ENCODE results near the gene ASB2. TPM values are rescaled to one million over a fixed set of nuclear protein-coding genes. Genes with fewer than 3 reads are reported as not detected.
A peak's percentile ranks its signal among the peaks of the same experiment; 100 is the strongest.

Gene ASB2
- total and polyA plus RNA-seq, 2 of the 4 experiments (the other 2 are of a cell fraction) = 0.54 to 0.77 TPM

DNA sequence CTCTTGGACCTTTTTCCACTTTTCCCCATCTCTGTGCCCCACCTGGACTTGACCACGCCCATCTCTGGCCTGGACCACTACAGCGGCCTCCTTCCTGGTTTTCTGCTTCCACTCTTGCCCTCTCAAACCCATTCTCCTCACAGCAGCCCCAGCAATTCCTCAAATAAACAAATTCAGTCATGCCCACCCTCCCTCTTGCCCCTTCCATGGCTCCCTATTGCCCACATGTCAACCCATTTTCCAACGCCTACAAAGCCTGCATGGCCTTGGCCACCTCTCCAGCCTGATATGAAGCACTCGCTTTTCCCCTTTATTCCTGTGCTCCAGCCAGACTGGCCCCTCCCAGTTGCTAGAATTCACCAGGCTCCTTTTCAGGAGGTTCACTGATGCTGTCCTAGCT, 43.9 kb upstream of the ASB2 start:
- Histone ChIP-seq H4K8ac (ENCODE audit: low read depth in 2 of 2, low read length in 2 of 2) (no peak overlapping the region), H2AK9ac (replicated peaks; ENCODE audit: low read depth, low read length, poor library complexity) (no peak overlapping the region), H3K27ac (ENCODE audit: insufficient read depth, low read length) (no peak overlapping the region), H4K20me1 (ENCODE audit: insufficient read depth, low read length) (no peaks in the 10 kb centered on the region), H3K4me1 (ENCODE audit: control insufficient read depth, insufficient read depth, low read length) (no peaks in the 10 kb centered on the region), H3K9me3 (ENCODE audit: control insufficient read depth, insufficient read depth, low read length) (no peaks in the 10 kb centered on the region), H2BK15ac (ENCODE audit: low read depth, low read length) (no peak overlapping the region), H3K23ac (ENCODE audit: low read depth, low read length) (no peak overlapping the region), H2BK20ac (ENCODE audit: low read depth, low read length) (no peak overlapping the region), H3K18ac (ENCODE audit: low read depth, low read length) (no peak overlapping the region), H4K91ac (ENCODE audit: insufficient read depth, low read depth, low read length) (no peak overlapping the region), H2AFZ (replicated peaks; ENCODE audit: low read length, poor library complexity) (peak overlapping the region; percentile 1), H3K27me3 (ENCODE audit: control insufficient read depth, insufficient read depth, low read length) (peaks cover 25% of the 10 kb centered on the region), H3K4me2 (ENCODE audit: low read depth, low read length) (no peak overlapping the region), H3K4ac (ENCODE audit: low read depth, low read length) (no peak overlapping the region), H2BK120ac (ENCODE audit: low read depth, low read length) (no peak overlapping the region), H3K4me3 (ENCODE audit: insufficient read depth, low read depth, low read length) (no peak overlapping the region), H2AK5ac (ENCODE audit: low read depth, low read length) (no peak overlapping the region), H3K9me1 (ENCODE audit: insufficient read depth, low read length) (no peaks in the 10 kb centered on the region), H4K5ac (ENCODE audit: low read depth, low read length) (no peak overlapping the region), H3K79me1 (ENCODE audit: low read depth in 1 of 2, low read length in 2 of 2) (no peaks in the 10 kb centered on the region), H3K14ac (replicated peaks; ENCODE audit: low read depth, low read length) (no peak overlapping the region), H2BK5ac (ENCODE audit: low read depth, low read length, poor library complexity, severe bottlenecking) (no peak overlapping the region), H3K36me3 (ENCODE audit: control insufficient read depth, insufficient read depth, low read length) (no peaks in the 10 kb centered on the region), H3K56ac (ENCODE audit: extremely low read depth, insufficient read depth, low read length) (no peak overlapping the region), H3K9ac (ENCODE audit: low read depth, low read length) (no peak overlapping the region)
- DNase-seq (no peak), ATAC-seq (ENCODE audit: low read depth) (no peak)
- 68% methylated on average over 4 of the region's 4 CpGs; no CpG with 5 or more reads in 1 of the 2 experiments for WGBS, 2 experiments (ENCODE audit: extremely low coverage in 2 of 2, insufficient read length in 1 of 2)
- dilution Hi-C loops (cut with HindIII; ENCODE audit: low sequenced_read_pairs, unreplicated experiment) (no loop called here), in situ Hi-C loops (cut with MboI; ENCODE audit: low sequenced_read_pairs) (no loop called here), intact Hi-C loops (cut with micrococcal nuclease) (no loop called here)
- no TSS peak for BruUV-seq (replicated peaks)
- TF ChIP-seq, protein P1, sequence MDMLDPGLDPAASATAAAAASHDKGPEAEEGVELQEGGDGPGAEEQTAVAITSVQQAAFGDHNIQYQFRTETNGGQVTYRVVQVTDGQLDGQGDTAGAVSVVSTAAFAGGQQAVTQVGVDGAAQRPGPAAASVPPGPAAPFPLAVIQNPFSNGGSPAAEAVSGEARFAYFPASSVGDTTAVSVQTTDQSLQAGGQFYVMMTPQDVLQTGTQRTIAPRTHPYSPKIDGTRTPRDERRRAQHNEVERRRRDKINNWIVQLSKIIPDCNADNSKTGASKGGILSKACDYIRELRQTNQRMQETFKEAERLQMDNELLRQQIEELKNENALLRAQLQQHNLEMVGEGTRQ (IDR thresholded peaks at IDR 0.05; ENCODE audit: low read depth, low read length) = no peak
- TF ChIP-seq RAD21 (IDR thresholded peaks at IDR 0.05; ENCODE audit: low read length) (no peak), CHD1 (IDR thresholded peaks at IDR 0.05; ENCODE audit: low read depth, low read length) (no peak), MXI1 (IDR thresholded peaks at IDR 0.05; ENCODE audit: borderline replicate concordance, low read depth, low read length) (no peak), RFX5 (IDR thresholded peaks at IDR 0.05; ENCODE audit: low read depth, low read length) (no peak), FOS (IDR thresholded peaks at IDR 0.05; ENCODE audit: low read depth, low read length) (no peak), RCOR1 (IDR thresholded peaks at IDR 0.05; ENCODE audit: insufficient replicate concordance, low read length) (no peak), NFE2L2 (IDR thresholded peaks at IDR 0.05; ENCODE audit: low read depth, low read length) (no peak), POLR2A (IDR thresholded peaks at IDR 0.05; ENCODE audit: low read depth, low read length) (no peak), BHLHE40 (IDR thresholded peaks at IDR 0.05; ENCODE audit: low read depth, low read length) (no peak), CEBPB (IDR thresholded peaks at IDR 0.05; ENCODE audit: low read depth, low read length) (no peak)
- TF ChIP-seq, protein P2, sequence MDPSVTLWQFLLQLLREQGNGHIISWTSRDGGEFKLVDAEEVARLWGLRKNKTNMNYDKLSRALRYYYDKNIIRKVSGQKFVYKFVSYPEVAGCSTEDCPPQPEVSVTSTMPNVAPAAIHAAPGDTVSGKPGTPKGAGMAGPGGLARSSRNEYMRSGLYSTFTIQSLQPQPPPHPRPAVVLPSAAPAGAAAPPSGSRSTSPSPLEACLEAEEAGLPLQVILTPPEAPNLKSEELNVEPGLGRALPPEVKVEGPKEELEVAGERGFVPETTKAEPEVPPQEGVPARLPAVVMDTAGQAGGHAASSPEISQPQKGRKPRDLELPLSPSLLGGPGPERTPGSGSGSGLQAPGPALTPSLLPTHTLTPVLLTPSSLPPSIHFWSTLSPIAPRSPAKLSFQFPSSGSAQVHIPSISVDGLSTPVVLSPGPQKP (IDR thresholded peaks at IDR 0.05; ENCODE audit: borderline replicate concordance, low read depth, low read length) = no peak
- TF ChIP-seq, protein P3, sequence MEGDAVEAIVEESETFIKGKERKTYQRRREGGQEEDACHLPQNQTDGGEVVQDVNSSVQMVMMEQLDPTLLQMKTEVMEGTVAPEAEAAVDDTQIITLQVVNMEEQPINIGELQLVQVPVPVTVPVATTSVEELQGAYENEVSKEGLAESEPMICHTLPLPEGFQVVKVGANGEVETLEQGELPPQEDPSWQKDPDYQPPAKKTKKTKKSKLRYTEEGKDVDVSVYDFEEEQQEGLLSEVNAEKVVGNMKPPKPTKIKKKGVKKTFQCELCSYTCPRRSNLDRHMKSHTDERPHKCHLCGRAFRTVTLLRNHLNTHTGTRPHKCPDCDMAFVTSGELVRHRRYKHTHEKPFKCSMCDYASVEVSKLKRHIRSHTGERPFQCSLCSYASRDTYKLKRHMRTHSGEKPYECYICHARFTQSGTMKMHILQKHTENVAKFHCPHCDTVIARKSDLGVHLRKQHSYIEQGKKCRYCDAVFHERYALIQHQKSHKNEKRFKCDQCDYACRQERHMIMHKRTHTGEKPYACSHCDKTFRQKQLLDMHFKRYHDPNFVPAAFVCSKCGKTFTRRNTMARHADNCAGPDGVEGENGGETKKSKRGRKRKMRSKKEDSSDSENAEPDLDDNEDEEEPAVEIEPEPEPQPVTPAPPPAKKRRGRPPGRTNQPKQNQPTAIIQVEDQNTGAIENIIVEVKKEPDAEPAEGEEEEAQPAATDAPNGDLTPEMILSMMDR (conservative IDR thresholded peaks at IDR 0.05; ENCODE audit: low read depth, low read length) = no peak
- ChIA-PET CTCF (interaction anchor here (1.6 kb wide), 1 partner anchor 80 kb away, joined by 4 read pairs; no protein-coding TSS in a partner anchor), POLR2A (ENCODE audit: unreplicated experiment) (no interaction called here)

All from IMR-90 (cell line).